Right kidney (tissue), 1 donor: ENCODE data around the gene GNAZ.

Experiments
- DNase-seq: peaks from one replicate; pipeline ENCODE4 v3.0.0-alpha.2; 2016

GNAZ gene

GRCh38 chr22:23093051-23093788 is 22.9 kb downstream of the GNAZ start:
- DNase-seq, result no peak

- no peak for DNase-seq
Observed at GRCh38 chr22:23094260-23094659, 23.9 kb downstream of the GNAZ start.

GRCh38 chr22:23094695-23095681 is 24.7 kb downstream of the GNAZ start:
- no peak for DNase-seq

- DNase-seq, result no peak
Observed at GRCh38 chr22:23095733-23096342, 25.5 kb downstream of the GNAZ start.

- DNase-seq, result no peak
Observed at GRCh38 chr22:23097412-23098229, 27.3 kb downstream of the GNAZ start.

- no peak for DNase-seq
Observed at GRCh38 chr22:23098230-23098705, 27.9 kb downstream of the GNAZ start.

- DNase-seq, result no peak
Observed at GRCh38 chr22:23098718-23099530, 28.6 kb downstream of the GNAZ start.

GRCh38 chr22:23099531-23099804 is 29.1 kb downstream of the GNAZ start:
- no peak for DNase-seq

GRCh38 chr22:23100124-23100801 is 29.9 kb downstream of the GNAZ start:
- no peak for DNase-seq

GRCh38 chr22:23101524-23101923 is 31.2 kb downstream of the GNAZ start:
- DNase-seq, result no peak

GRCh38 chr22:23102002-23102655 is 31.8 kb downstream of the GNAZ start:
- no peak for DNase-seq

GRCh38 chr22:23102776-23103175 is 32.5 kb downstream of the GNAZ start:
- no peak for DNase-seq

- DNase-seq, result no peak
Observed at GRCh38 chr22:23103199-23103954, 33.1 kb downstream of the GNAZ start.

- no peak for DNase-seq
Observed at GRCh38 chr22:23104187-23104971, 34.1 kb downstream of the GNAZ start.

GRCh38 chr22:23105304-23105703 is 35.0 kb downstream of the GNAZ start:
- DNase-seq, result no peak

- no peak for DNase-seq
Observed at GRCh38 chr22:23105919-23106318, 35.6 kb downstream of the GNAZ start.

GRCh38 chr22:23106344-23106743 is 36.0 kb downstream of the GNAZ start:
- DNase-seq, result no peak

- no peak for DNase-seq
Observed at GRCh38 chr22:23106906-23107367, 36.6 kb downstream of the GNAZ start.
